K562 (cell line): ENCODE measurements around the gene STMP1. TPM values are rescaled to one million over a fixed set of nuclear protein-coding genes. Genes with fewer than 3 reads are reported as not detected.

ENCODE experiments used
- CBFA2T3 ChIP-seq: fragments of 450-650 bp; IDR thresholded peaks from 2 replicates; pipeline ENCODE4 v1.6.1; 2017
- HIVEP1 ChIP-seq: fragments of 250-450 bp; sonication (Bioruptor Pico); IDR thresholded peaks from 2 replicates; pipeline ENCODE4 v1.4.0; 2020; ENCODE audit warnings: mild to moderate bottlenecking
- ZBTB7A ChIP-seq: IDR thresholded peaks from 2 replicates; pipeline ENCODE4 v1.6.1; 2011; ENCODE audit warnings: low read depth, mild to moderate bottlenecking, low read length, moderate library complexity, borderline replicate concordance; ENCODE audit not compliant: control insufficient read depth
- polyA plus RNA-seq, 8 experiments: library from polyadenylated mRNA; depleted of rRNA in 4 of 8; stranded (reverse) in 5 of 8; unstranded in 3 of 8; fragments of >200 nt; fragmentation: Nextera tagmentation in 2 of 8; fragmentation: Illumina TruSeq in 1 of 8; extraction: Ambion mirVana in 2 of 8; extraction: Trizol in 1 of 8; gene quantifications; 2 replicates each; pipeline versions ENCODE4 v1.2.1 to v1.2.3, GENCODE V29; 2011 to 2014; ENCODE audit warnings: inconsistent platforms in 1 of 8, missing spikeins in 1 of 8
- total RNA-seq, 7 experiments: library from RNA; depleted of rRNA in 6 of 7; stranded (reverse); fragments of >200 nt in 6 of 7; fragmentation: Illumina TruSeq in 2 of 7; extraction: Trizol in 2 of 7; gene quantifications; 2 replicates each; pipeline versions ENCODE4 v1.2.1 to v1.2.3, GENCODE V29; 2011 to 2021; ENCODE audit warnings: low replicate concordance in 1 of 7
- TF ChIP-seq, protein P1 (sequence below): sonication (generic); formaldehyde crosslinking; IDR thresholded peaks from 2 replicates; pipeline ENCODE4 v1.8.0; 2022; ENCODE audit warnings: missing genetic modification reagents, mild to moderate bottlenecking, borderline replicate concordance
- TF ChIP-seq, protein P2 (sequence below): sonication (generic); formaldehyde crosslinking; IDR thresholded peaks from 2 replicates; pipeline ENCODE4 v1.8.0; 2022; ENCODE audit warnings: mild to moderate bottlenecking, missing genetic modification reagents
- TF ChIP-seq, protein P3 (sequence below): fragments of 450-650 bp; IDR thresholded peaks from 2 replicates; pipeline ENCODE4 v1.6.1; 2016; ENCODE audit warnings: low read depth

The STMP1 gene
- total and polyA plus RNA-seq, 9 of the 15 experiments (the other 6 are each of a cell fraction or from before 2014, with no cell fraction given): 10.6 to 249 (median 56.8) TPM

DNA sequence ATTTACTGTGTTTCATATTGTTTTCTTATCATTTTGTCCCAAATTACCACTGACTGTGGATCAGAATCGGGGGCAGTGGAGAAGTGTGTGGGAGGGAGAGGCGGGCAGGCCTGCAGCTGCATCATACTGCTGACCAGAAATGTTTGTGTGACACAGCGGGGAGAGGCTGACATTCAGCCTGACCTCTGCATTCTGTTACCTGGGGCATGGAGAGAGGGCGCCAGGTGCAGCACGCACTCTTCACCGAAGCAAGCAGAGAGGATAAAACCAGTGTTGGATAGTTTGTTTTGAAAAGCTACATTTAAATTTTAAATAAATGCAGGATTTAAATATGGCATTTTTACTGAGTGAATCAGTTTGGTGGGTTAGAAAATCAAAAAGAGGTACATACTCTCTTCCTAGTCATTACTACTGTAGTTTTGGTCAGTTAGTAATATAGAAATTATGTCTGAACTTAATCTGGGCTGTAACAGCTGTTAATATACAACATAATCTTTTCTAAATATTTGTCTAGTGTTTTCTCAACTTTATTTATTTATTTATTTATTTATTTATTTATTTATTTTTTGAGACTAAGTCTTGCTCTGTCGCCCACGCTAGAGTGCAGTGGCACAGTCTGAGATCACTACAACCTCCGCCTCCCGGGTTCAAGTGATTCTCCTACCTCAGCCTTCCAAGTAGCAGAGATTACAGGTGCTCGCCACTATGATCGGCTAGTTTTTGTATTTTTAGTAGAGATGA, 8.8 kb upstream of the STMP1 start (continued):
- TF ChIP-seq, protein P1, sequence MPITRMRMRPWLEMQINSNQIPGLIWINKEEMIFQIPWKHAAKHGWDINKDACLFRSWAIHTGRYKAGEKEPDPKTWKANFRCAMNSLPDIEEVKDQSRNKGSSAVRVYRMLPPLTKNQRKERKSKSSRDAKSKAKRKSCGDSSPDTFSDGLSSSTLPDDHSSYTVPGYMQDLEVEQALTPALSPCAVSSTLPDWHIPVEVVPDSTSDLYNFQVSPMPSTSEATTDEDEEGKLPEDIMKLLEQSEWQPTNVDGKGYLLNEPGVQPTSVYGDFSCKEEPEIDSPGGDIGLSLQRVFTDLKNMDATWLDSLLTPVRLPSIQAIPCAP (CRISPR knock-in tag): no peak
- TF ChIP-seq ZBTB7A: no peak
- TF ChIP-seq, protein P2, sequence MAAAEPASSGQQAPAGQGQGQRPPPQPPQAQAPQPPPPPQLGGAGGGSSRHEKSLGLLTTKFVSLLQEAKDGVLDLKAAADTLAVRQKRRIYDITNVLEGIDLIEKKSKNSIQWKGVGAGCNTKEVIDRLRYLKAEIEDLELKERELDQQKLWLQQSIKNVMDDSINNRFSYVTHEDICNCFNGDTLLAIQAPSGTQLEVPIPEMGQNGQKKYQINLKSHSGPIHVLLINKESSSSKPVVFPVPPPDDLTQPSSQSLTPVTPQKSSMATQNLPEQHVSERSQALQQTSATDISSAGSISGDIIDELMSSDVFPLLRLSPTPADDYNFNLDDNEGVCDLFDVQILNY (CRISPR knock-in tag): no peak
- no peak for TF ChIP-seq HIVEP1
- TF ChIP-seq, protein P3, sequence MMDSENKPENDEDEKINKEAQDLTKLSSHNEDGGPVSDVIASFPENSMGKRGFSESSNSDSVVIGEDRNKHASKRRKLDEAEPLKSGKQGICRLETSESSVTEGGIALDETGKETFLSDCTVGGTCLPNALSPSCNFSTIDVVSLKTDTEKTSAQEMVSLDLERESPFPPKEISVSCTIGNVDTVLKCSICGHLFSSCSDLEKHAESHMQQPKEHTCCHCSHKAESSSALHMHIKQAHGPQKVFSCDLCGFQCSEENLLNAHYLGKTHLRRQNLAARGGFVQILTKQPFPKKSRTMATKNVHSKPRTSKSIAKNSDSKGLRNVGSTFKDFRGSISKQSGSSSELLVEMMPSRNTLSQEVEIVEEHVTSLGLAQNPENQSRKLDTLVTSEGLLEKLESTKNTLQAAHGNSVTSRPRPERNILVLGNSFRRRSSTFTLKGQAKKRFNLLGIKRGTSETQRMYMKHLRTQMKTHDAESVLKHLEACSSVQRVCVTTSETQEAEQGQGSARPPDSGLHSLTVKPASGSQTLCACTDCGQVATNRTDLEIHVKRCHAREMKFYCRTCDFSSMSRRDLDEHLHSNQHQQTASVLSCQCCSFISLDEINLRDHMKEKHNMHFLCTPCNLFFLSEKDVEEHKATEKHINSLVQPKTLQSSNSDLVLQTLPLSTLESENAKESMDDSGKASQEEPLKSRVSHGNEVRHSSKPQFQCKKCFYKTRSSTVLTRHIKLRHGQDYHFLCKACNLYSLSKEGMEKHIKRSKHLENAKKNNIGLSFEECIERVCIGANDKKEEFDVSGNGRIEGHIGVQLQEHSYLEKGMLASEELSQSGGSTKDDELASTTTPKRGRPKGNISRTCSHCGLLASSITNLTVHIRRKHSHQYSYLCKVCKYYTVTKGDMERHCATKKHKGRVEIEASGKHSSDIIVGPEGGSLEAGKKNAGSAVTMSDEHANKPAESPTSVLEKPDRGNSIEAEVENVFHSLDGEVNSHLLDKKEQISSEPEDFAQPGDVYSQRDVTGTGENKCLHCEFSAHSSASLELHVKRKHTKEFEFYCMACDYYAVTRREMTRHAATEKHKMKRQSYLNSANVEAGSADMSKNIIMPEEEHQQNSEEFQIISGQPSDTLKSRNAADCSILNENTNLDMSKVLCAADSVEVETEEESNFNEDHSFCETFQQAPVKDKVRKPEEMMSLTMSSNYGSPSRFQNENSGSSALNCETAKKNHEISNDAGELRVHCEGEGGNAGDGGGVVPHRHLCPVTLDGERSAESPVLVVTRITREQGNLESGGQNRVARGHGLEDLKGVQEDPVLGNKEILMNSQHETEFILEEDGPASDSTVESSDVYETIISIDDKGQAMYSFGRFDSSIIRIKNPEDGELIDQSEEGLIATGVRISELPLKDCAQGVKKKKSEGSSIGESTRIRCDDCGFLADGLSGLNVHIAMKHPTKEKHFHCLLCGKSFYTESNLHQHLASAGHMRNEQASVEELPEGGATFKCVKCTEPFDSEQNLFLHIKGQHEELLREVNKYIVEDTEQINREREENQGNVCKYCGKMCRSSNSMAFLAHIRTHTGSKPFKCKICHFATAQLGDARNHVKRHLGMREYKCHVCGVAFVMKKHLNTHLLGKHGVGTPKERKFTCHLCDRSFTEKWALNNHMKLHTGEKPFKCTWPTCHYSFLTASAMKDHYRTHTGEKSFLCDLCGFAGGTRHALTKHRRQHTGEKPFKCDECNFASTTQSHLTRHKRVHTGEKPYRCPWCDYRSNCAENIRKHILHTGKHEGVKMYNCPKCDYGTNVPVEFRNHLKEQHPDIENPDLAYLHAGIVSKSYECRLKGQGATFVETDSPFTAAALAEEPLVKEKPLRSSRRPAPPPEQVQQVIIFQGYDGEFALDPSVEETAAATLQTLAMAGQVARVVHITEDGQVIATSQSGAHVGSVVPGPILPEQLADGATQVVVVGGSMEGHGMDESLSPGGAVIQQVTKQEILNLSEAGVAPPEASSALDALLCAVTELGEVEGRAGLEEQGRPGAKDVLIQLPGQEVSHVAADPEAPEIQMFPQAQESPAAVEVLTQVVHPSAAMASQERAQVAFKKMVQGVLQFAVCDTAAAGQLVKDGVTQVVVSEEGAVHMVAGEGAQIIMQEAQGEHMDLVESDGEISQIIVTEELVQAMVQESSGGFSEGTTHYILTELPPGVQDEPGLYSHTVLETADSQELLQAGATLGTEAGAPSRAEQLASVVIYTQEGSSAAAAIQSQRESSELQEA: no peak
- TF ChIP-seq CBFA2T3: peak; percentile 58
